ENCODE data around the gene TTLL11. TPM values are rescaled to one million over a fixed set of nuclear protein-coding genes. Genes with fewer than 3 reads are reported as not detected.

Gene TTLL11
- polyA plus RNA-seq, 1 of the 3 experiments (the other 2 are of a cell fraction) = 6.8 TPM

DNA sequence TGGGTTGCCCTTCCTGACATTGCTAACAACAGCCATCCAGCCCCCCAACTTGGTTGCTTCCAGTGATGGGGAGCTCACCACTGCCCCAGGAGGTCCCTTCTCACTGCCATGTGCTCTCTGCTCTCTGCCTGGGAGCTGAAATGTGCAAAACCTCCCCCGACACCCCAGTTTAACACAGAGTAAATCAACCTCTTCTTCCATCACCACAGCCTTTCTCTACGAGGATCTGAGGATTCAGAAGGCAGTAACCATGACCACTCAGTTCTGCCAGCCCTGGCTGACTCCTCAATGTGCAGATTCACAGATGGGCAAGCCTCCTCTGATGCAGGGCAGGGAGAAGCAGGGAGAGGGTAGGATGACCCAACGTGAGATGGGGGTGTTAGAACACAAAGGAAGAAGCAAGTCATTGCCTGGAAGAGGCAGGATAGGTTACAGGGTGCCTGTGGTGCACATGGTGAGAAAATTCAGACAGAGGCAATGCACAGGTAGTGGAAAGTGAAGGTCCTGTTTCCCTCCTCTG is 256.7 kb downstream of the TTLL11 start:
- DNase-seq = no peak
- no peaks in the 10 kb centered on the region for H3K27me3 ChIP-seq (ENCODE audit: insufficient read depth)
- CTCF ChIA-PET = interaction anchor here (0.6 to 1.1 kb wide), 2 partner anchors 132 to 204 kb away, joined by 3 to 4 read pairs; no protein-coding TSS in a partner anchor

GRCh38 chr9:121835587-121836365 is 257.3 kb downstream of the TTLL11 start:
- Histone ChIP-seq H3K9me2 (no peaks in the 10 kb centered on the region), H3K27ac (ENCODE audit: low read depth in 2 of 2, low read length in 1 of 2) (no peak overlapping the region), H3K4me2 (no peak overlapping the region), H4K20me1 (ENCODE audit: insufficient read depth) (no peaks in the 10 kb centered on the region), H3K79me2 (ENCODE audit: insufficient read depth) (no peaks in the 10 kb centered on the region), H3K27me3 (ENCODE audit: insufficient read depth) (no peaks in the 10 kb centered on the region), H3K9ac (no peak overlapping the region), H3K4me3 (ENCODE audit: low read depth in 2 of 2, low read length in 1 of 2) (no peak overlapping the region), H3K36me3 (replicated peaks in 1 of 2; ENCODE audit: control insufficient read depth in 1 of 2, insufficient read depth in 2 of 2, low read length in 1 of 2) (no peaks in the 10 kb centered on the region), H3K4me1 (ENCODE audit: control insufficient read depth in 1 of 2, insufficient read depth in 2 of 2, low read depth in 1 of 2, low read length in 1 of 2) (peaks cover 0 to 5% of the 10 kb centered on the region in 2 experiments; a peak in 1 of 4 replicates), H2AFZ (ENCODE audit: low read depth) (no peak overlapping the region), H3K9me3 (no peaks in the 10 kb centered on the region), H3F3A (replicated peaks; ENCODE audit: insufficient read depth) (no peaks in the 10 kb centered on the region)
- no peak for TF ChIP-seq EP300 (IDR thresholded peaks at IDR 0.05; ENCODE audit: borderline replicate concordance in 1 of 2, low read depth in 1 of 2, low read length in 1 of 2)
- no peak for TF ChIP-seq RFX5 (IDR thresholded peaks at IDR 0.05; ENCODE audit: low read length)
- no peak for TF ChIP-seq NRF1 (IDR thresholded peaks at IDR 0.05; ENCODE audit: low read depth, low read length)
- no peak for TF ChIP-seq RAD21 (IDR thresholded peaks at IDR 0.05; ENCODE audit: low read length)
- TF ChIP-seq YY1 (IDR thresholded peaks at IDR 0.05; ENCODE audit: low read depth) = no peak
- no peak for TF ChIP-seq FOXJ3 (CRISPR knock-in tag; IDR thresholded peaks at IDR 0.05)
- TF ChIP-seq EZH2phosphoT487 (IDR thresholded peaks at IDR 0.05; ENCODE audit: borderline replicate concordance, low read depth) = no peak
- TF ChIP-seq NFIC (IDR thresholded peaks at IDR 0.05; ENCODE audit: borderline replicate concordance) = no peak
- TF ChIP-seq CTCF (IDR thresholded peaks at IDR 0.05) = no peak
- ChIA-PET CTCF (interaction anchor here (1.1 kb wide), 1 partner anchor 132 kb away, joined by 4 read pairs; no protein-coding TSS in a partner anchor), POLR2A (no interaction called here)
- WGBS (ENCODE audit: low lambda C conversion rate) = 84% methylated on average over 3 of the region's 5 CpGs
- DNase-seq = no peak

More for the DNA sequence above, 256.7 kb downstream of the TTLL11 start:
- Histone ChIP-seq H3K4me1 (ENCODE audit: control insufficient read depth in 1 of 2, insufficient read depth in 2 of 2, low read depth in 1 of 2, low read length in 1 of 2) (peaks cover 0 to 5% of the 10 kb centered on the region in 2 experiments; a peak in 1 of 4 replicates), H3K9ac (no peak overlapping the region), H3K36me3 (replicated peaks in 1 of 2; ENCODE audit: control insufficient read depth in 1 of 2, insufficient read depth in 2 of 2, low read length in 1 of 2) (no peaks in the 10 kb centered on the region), H2AFZ (ENCODE audit: low read depth) (no peak overlapping the region), H4K20me1 (ENCODE audit: insufficient read depth) (no peaks in the 10 kb centered on the region), H3K9me3 (no peaks in the 10 kb centered on the region), H3K9me2 (no peaks in the 10 kb centered on the region), H3K79me2 (ENCODE audit: insufficient read depth) (no peaks in the 10 kb centered on the region), H3F3A (replicated peaks; ENCODE audit: insufficient read depth) (no peaks in the 10 kb centered on the region), H3K4me3 (ENCODE audit: low read depth in 2 of 2, low read length in 1 of 2) (no peak overlapping the region), H3K4me2 (no peak overlapping the region), H3K27ac (ENCODE audit: low read depth in 2 of 2, low read length in 1 of 2) (no peak overlapping the region)
- WGBS (ENCODE audit: low lambda C conversion rate) = 88% methylated on average over 3 of the region's 3 CpGs
- TF ChIP-seq EP300 (IDR thresholded peaks at IDR 0.05; ENCODE audit: borderline replicate concordance in 1 of 2, low read depth in 1 of 2, low read length in 1 of 2) (no peak), JUND (IDR thresholded peaks at IDR 0.05) (no peak), SMC3 (IDR thresholded peaks at IDR 0.05; ENCODE audit: low read depth, low read length) (no peak), NFIC (IDR thresholded peaks at IDR 0.05; ENCODE audit: borderline replicate concordance) (no peak), TCF12 (IDR thresholded peaks at IDR 0.05) (no peak)
- POLR2A ChIA-PET = no interaction called here

Data from SK-N-SH (cell line).